ENCODE results near the gene ELOA2.
"Not testable (repeated sequence)": the region's sequence is repeated elsewhere in the genome, so short reads cannot be mapped to it uniquely, and the experiment has no call there.

DNA sequence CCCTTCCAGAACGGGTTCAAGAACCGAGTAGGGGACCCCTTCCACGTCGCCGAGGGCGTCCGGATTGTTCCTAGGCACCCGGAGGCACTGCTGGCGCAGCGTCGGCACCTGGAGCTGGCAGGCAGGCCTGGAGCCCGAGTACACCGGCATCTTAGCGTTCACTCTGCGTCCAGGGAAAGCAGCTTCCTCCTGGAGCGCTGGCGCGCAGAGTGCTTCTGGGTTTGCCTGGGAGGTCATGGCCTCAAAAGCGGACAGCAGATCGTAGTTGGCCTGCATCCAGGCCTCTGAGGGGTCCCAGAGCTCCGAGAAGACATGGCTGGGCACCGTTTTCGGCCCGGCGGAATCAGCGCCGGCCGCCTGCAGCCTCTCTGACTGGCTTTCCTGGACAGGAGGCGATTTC, 12.6 kb downstream of the ELOA2 start:
- TF ChIP-seq, protein P1, sequence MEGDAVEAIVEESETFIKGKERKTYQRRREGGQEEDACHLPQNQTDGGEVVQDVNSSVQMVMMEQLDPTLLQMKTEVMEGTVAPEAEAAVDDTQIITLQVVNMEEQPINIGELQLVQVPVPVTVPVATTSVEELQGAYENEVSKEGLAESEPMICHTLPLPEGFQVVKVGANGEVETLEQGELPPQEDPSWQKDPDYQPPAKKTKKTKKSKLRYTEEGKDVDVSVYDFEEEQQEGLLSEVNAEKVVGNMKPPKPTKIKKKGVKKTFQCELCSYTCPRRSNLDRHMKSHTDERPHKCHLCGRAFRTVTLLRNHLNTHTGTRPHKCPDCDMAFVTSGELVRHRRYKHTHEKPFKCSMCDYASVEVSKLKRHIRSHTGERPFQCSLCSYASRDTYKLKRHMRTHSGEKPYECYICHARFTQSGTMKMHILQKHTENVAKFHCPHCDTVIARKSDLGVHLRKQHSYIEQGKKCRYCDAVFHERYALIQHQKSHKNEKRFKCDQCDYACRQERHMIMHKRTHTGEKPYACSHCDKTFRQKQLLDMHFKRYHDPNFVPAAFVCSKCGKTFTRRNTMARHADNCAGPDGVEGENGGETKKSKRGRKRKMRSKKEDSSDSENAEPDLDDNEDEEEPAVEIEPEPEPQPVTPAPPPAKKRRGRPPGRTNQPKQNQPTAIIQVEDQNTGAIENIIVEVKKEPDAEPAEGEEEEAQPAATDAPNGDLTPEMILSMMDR (conservative IDR thresholded peaks at IDR 0.05; ENCODE audit: low read length): not testable (repeated sequence)
- not testable (repeated sequence) for TF ChIP-seq EZH2phosphoT487 (IDR thresholded peaks at IDR 0.05; ENCODE audit: borderline replicate concordance)
